ENCODE results near the gene TMEM229A.
"Not testable (repeated sequence)": the region's sequence is repeated elsewhere in the genome, so short reads cannot be mapped to it uniquely, and the experiment has no call there.

DNA sequence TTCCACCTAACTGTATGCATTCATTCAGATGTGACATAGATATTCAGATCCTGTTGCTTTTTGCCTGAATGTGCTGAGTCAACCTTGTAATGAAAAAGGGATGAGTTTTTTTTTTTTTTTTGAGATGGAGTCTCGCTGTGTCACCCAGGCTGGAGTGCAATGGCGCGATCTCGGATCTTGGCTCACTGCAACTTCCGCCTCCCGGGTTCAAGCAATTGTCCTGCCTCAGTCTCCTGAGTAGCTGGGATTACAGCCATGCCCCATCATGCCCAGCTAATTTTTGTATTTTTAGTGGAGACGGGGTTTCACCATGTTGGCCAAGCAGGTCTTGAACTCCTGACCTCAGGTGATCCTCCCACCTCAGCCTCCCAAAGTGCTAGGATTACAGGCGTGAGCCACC lies 49.4 kb upstream of the TMEM229A start:
- TF ChIP-seq, protein P1, sequence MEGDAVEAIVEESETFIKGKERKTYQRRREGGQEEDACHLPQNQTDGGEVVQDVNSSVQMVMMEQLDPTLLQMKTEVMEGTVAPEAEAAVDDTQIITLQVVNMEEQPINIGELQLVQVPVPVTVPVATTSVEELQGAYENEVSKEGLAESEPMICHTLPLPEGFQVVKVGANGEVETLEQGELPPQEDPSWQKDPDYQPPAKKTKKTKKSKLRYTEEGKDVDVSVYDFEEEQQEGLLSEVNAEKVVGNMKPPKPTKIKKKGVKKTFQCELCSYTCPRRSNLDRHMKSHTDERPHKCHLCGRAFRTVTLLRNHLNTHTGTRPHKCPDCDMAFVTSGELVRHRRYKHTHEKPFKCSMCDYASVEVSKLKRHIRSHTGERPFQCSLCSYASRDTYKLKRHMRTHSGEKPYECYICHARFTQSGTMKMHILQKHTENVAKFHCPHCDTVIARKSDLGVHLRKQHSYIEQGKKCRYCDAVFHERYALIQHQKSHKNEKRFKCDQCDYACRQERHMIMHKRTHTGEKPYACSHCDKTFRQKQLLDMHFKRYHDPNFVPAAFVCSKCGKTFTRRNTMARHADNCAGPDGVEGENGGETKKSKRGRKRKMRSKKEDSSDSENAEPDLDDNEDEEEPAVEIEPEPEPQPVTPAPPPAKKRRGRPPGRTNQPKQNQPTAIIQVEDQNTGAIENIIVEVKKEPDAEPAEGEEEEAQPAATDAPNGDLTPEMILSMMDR (IDR thresholded peaks at IDR 0.05): not testable (repeated sequence)
- TF ChIP-seq POLR2A (IDR thresholded peaks at IDR 0.05): not testable (repeated sequence)

Measured in lower leg skin (tissue), 3 donors.